SK-N-MC (cell line): ENCODE measurements around the gene RREB1.

Experiments
- DNase-seq: peaks from one replicate; pipeline ENCODE4 v3.0.0-alpha.2; 2011; ENCODE audit warnings: low read depth, low spot score
- H3K27ac ChIP-seq: fragments of 200-600 bp; sonication (generic); 2 replicates; pipeline ENCODE4 v1.5.1; 2016; ENCODE audit warnings: mixed run types
- H3K36me3 ChIP-seq: fragments of 200-600 bp; sonication (generic); 2 replicates; pipeline ENCODE4 v1.6.1; 2017; ENCODE audit warnings: antibody characterized with exemption, low read length, mixed read lengths; ENCODE audit not compliant: insufficient read depth
- H3K4me3 ChIP-seq: fragments of 200-600 bp; sonication (generic); 2 replicates; pipeline ENCODE4 v1.5.1; 2016
- H3K9ac ChIP-seq: fragments of 200-600 bp; sonication (generic); 2 replicates; pipeline ENCODE4 v1.8.0; 2017; ENCODE audit warnings: mixed run types, mixed read lengths; ENCODE audit not compliant: insufficient read length
- H3K9me3 ChIP-seq: fragments of 200-600 bp; sonication (generic); 2 replicates; pipeline ENCODE4 v1.6.1; 2017; ENCODE audit warnings: low read depth, mild to moderate bottlenecking, antibody characterized with exemption, low read length, moderate library complexity, mixed read lengths
- EZH2 ChIP-seq: fragments of 200-600 bp; sonication (generic); IDR thresholded peaks from one replicate; pipeline ENCODE4 v1.6.1; 2017; ENCODE audit warnings: antibody characterized with exemption
- FOXP2 ChIP-seq: optimal IDR thresholded peaks from 2 replicates; pipeline ENCODE3; 2011; ENCODE audit warnings: mild to moderate bottlenecking, moderate library complexity; ENCODE audit not compliant: insufficient read depth; ENCODE audit errors: extremely low read length, control extremely low read depth
- POLR2AphosphoS5 ChIP-seq: IDR thresholded peaks from 2 replicates; pipeline ENCODE4 v1.6.1; 2012; ENCODE audit warnings: mild to moderate bottlenecking, low read depth, low read length, borderline replicate concordance

The RREB1 gene

GRCh38 chr6:7124636-7125035, 16.9 kb downstream of the RREB1 start:
- no peak overlapping the region for H3K9ac ChIP-seq
- H3K9me3 ChIP-seq: no peaks in the 10 kb centered on the region
- peaks cover 61% of the 10 kb centered on the region for H3K36me3 ChIP-seq
- no peak overlapping the region for H3K4me3 ChIP-seq
- no peak overlapping the region for H3K27ac ChIP-seq
- TF ChIP-seq FOXP2 (no peak), POLR2AphosphoS5 (no peak), EZH2 (no peak)
- DNase-seq: no peak

GRCh38 chr6:7125290-7125689, 17.5 kb downstream of the RREB1 start:
- no peak for DNase-seq

GRCh38 chr6:7126754-7127153, 19.0 kb downstream of the RREB1 start:
- Histone ChIP-seq H3K4me3 (no peak overlapping the region), H3K9ac (no peak overlapping the region), H3K9me3 (no peaks in the 10 kb centered on the region), H3K36me3 (peaks cover 57% of the 10 kb centered on the region), H3K27ac (no peak overlapping the region)
- TF ChIP-seq EZH2 (no peak), POLR2AphosphoS5 (no peak), FOXP2 (no peak)
- no peak for DNase-seq

More at GRCh38 chr6:7125290-7125689, 17.5 kb downstream of the RREB1 start:
- H3K27ac ChIP-seq: no peak overlapping the region
- TF ChIP-seq EZH2: no peak
- no peak for TF ChIP-seq POLR2AphosphoS5
- no peak for TF ChIP-seq FOXP2
- H3K9me3 ChIP-seq: no peaks in the 10 kb centered on the region
- H3K4me3 ChIP-seq: no peak overlapping the region
- no peak overlapping the region for H3K9ac ChIP-seq
- H3K36me3 ChIP-seq: peaks cover 63% of the 10 kb centered on the region

- no peaks in the 10 kb centered on the region for H3K9me3 ChIP-seq
- TF ChIP-seq EZH2 (no peak), FOXP2 (no peak), POLR2AphosphoS5 (no peak)
- no peak overlapping the region for H3K4me3 ChIP-seq
- no peak overlapping the region for H3K27ac ChIP-seq
- no peak overlapping the region for H3K9ac ChIP-seq
- no peak for DNase-seq
- H3K36me3 ChIP-seq: peaks cover 47% of the 10 kb centered on the region
These were observed 19.9 kb downstream of the RREB1 start for GRCh38 chr6:7127680-7128079.

GRCh38 chr6:7129360-7129759, 21.6 kb downstream of the RREB1 start:
- Histone ChIP-seq H3K4me3 (no peak overlapping the region), H3K36me3 (peaks cover 37% of the 10 kb centered on the region), H3K9ac (no peak overlapping the region), H3K9me3 (no peaks in the 10 kb centered on the region), H3K27ac (peak overlapping the region; percentile 61; the same call in 1 of the 2 replicates)
- no peak for DNase-seq
- TF ChIP-seq POLR2AphosphoS5 (no peak), FOXP2 (no peak), EZH2 (no peak)

GRCh38 chr6:7129784-7130569, 22.2 kb downstream of the RREB1 start:
- DNase-seq: no peak
- no peak overlapping the region for H3K4me3 ChIP-seq
- H3K9me3 ChIP-seq: no peaks in the 10 kb centered on the region
- TF ChIP-seq POLR2AphosphoS5 (no peak), EZH2 (no peak), FOXP2 (no peak)
- peak overlapping the region; percentile 61; the same call in 1 of the 2 replicates for H3K27ac ChIP-seq
- peaks cover 31% of the 10 kb centered on the region for H3K36me3 ChIP-seq
- H3K9ac ChIP-seq: no peak overlapping the region

GRCh38 chr6:7131390-7131789, 23.6 kb downstream of the RREB1 start:
- Histone ChIP-seq H3K4me3 (no peak overlapping the region), H3K27ac (peak overlapping the region; percentile 48; the same call in 1 of the 2 replicates), H3K36me3 (peaks cover 22% of the 10 kb centered on the region), H3K9ac (no peak overlapping the region), H3K9me3 (no peaks in the 10 kb centered on the region)
- no peak for TF ChIP-seq POLR2AphosphoS5
- no peak for TF ChIP-seq FOXP2
- TF ChIP-seq EZH2: no peak
- no peak for DNase-seq

GRCh38 chr6:7132398-7133035, 24.8 kb downstream of the RREB1 start:
- Histone ChIP-seq H3K9me3 (no peaks in the 10 kb centered on the region), H3K27ac (no peak overlapping the region), H3K9ac (no peak overlapping the region), H3K36me3 (peaks cover 17% of the 10 kb centered on the region), H3K4me3 (no peak overlapping the region)
- no peak for DNase-seq
- TF ChIP-seq POLR2AphosphoS5: no peak
- TF ChIP-seq EZH2: no peak
- no peak for TF ChIP-seq FOXP2
